ENCODE measurements around the gene LUZP2.

- TF ChIP-seq CTCF (IDR thresholded peaks at IDR 0.05), result no peak
- no peak for TF ChIP-seq POLR2AphosphoS5 (IDR thresholded peaks at IDR 0.05)
These were observed 94.4 kb downstream of the LUZP2 start for GRCh38 chr11:24591283-24591682.

Data from gastroesophageal sphincter (tissue), 3 donors.